Neuron (in vitro differentiated cells): Measurements from ENCODE around the gene ROGDI.
A peak's percentile ranks its signal among the peaks of the same experiment; 100 is the strongest.

ENCODE experiments used
- H2AFZ ChIP-seq: one replicate; pipeline ENCODE4 v1.6.1; 2013; ENCODE audit warnings: low read depth, mild to moderate bottlenecking, inconsistent platforms, low read length, moderate library complexity
- H3K27me3 ChIP-seq: one replicate; pipeline ENCODE4 v1.6.1; 2013; ENCODE audit warnings: low read length; ENCODE audit not compliant: insufficient read depth
- H3K36me3 ChIP-seq: one replicate; pipeline ENCODE4 v1.6.1; 2013; ENCODE audit warnings: low read length; ENCODE audit not compliant: insufficient read depth
- H3K4me1 ChIP-seq: one replicate; pipeline ENCODE4 v1.6.1; 2013; ENCODE audit warnings: low read length; ENCODE audit not compliant: insufficient read depth
- H3K4me3 ChIP-seq: 2 replicates; pipeline ENCODE4 v1.5.1; 2013; ENCODE audit warnings: mild to moderate bottlenecking, low read length, moderate library complexity
- H3K9me3 ChIP-seq: one replicate; pipeline ENCODE4 v1.6.1; 2013; ENCODE audit warnings: low read length

The ROGDI gene

GRCh38 chr16:4780235-4780634 lies 22.2 kb downstream of the ROGDI start:
- Histone ChIP-seq H3K9me3 (peaks cover 1% of the 10 kb centered on the region), H3K4me3 (no peak overlapping the region), H3K27me3 (no peaks in the 10 kb centered on the region), H3K4me1 (no peaks in the 10 kb centered on the region), H3K36me3 (no peaks in the 10 kb centered on the region), H2AFZ (no peak overlapping the region)

DNA sequence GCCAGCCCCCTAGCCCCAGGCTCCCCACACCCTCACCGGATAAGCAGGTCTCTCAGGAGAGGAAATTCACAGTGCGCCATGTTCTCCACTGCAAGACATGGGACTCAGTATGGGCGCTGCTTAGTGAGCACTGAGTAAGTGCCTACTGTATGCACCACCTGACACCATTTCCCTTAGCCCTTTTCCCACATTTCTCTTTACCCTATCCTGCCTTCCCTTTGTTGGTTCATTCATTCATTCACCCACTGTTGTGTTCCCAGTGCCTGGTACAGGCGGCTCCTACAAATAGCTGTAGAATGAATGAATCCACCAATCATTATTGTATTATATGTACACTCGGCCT lies 24.4 kb downstream of the ROGDI start:
- Histone ChIP-seq H3K4me3 (no peak overlapping the region), H3K4me1 (no peaks in the 10 kb centered on the region), H3K27me3 (no peaks in the 10 kb centered on the region), H2AFZ (no peak overlapping the region), H3K36me3 (no peaks in the 10 kb centered on the region), H3K9me3 (peaks cover 5% of the 10 kb centered on the region)

DNA sequence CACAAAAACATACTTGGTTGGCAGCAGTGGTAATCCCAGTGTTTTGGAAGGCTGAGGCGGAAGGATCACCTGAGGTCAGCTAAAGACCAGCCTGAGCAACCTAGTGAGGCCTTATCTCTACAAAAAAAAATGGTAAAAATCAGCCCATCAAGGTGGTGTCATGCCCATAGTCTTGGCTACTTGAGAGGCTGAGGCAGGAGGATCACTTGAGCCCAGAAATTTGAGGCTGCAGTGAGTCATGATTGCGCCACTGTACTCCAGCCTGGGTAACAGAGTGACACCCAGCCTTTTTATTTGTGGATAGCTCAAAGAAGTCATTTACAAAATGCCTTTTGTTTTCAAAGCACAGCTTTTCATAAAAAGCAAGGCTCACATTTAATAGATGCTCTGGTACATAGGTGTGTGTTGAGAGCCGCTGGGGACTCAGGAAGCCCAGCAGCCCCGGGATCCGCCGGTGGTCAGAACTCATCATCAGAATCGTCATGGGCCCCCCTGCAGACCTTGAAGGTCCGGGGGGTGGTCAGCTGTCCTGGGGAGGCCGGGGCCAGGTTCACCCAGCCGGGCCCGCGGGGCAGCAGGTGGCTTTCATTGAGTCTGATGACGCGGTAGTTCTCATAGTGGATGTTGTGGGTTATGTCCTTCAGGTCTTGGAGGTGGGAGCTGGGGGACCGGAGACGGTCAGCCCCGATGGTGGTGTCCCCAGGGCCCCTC lies 24.9 kb downstream of the ROGDI start:
- no peak overlapping the region for H3K4me3 ChIP-seq
- H3K36me3 ChIP-seq: no peaks in the 10 kb centered on the region
- H3K4me1 ChIP-seq: no peaks in the 10 kb centered on the region
- H3K27me3 ChIP-seq: no peaks in the 10 kb centered on the region
- peaks cover 5% of the 10 kb centered on the region for H3K9me3 ChIP-seq
- H2AFZ ChIP-seq: no peak overlapping the region

GRCh38 chr16:4776141-4776705 lies 26.2 kb downstream of the ROGDI start:
- H3K4me3 ChIP-seq: no peak overlapping the region
- H3K9me3 ChIP-seq: peaks cover 5% of the 10 kb centered on the region
- H2AFZ ChIP-seq: no peak overlapping the region

DNA sequence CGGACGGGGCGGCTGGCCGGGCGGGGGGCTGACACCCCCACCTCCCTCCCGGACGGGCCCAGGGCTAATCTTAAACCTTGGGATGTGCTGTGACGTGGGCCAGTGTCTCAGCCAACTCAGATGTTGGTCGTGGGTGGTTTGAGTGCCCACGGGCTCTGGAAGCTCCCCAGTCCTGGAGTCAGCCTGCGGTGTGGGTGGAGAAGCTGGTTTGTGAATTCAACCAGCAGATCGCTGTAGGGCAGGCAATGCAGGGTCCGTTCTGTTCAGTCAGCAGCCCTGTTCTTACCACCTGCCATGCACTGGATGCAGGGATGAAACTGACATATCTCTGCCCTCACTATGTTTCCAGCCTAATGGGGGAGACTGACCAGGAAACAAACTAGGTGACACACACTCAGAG lies 27.4 kb downstream of the ROGDI start:
- no peaks in the 10 kb centered on the region for H3K4me1 ChIP-seq
- no peak overlapping the region for H3K4me3 ChIP-seq
- H3K9me3 ChIP-seq: peaks cover 5% of the 10 kb centered on the region
- no peak overlapping the region for H2AFZ ChIP-seq
- no peaks in the 10 kb centered on the region for H3K36me3 ChIP-seq
- no peaks in the 10 kb centered on the region for H3K27me3 ChIP-seq

More at GRCh38 chr16:4776141-4776705, 26.2 kb downstream of the ROGDI start:
- H3K4me1 ChIP-seq: no peaks in the 10 kb centered on the region
- no peaks in the 10 kb centered on the region for H3K36me3 ChIP-seq
- H3K27me3 ChIP-seq: no peaks in the 10 kb centered on the region

- Histone ChIP-seq H3K9me3 (peaks cover 5% of the 10 kb centered on the region), H2AFZ (no peak overlapping the region), H3K4me3 (no peak overlapping the region), H3K4me1 (peaks cover 4% of the 10 kb centered on the region), H3K36me3 (no peaks in the 10 kb centered on the region), H3K27me3 (no peaks in the 10 kb centered on the region)
These were observed 30.1 kb downstream of the ROGDI start for GRCh38 chr16:4772351-4772750.

DNA sequence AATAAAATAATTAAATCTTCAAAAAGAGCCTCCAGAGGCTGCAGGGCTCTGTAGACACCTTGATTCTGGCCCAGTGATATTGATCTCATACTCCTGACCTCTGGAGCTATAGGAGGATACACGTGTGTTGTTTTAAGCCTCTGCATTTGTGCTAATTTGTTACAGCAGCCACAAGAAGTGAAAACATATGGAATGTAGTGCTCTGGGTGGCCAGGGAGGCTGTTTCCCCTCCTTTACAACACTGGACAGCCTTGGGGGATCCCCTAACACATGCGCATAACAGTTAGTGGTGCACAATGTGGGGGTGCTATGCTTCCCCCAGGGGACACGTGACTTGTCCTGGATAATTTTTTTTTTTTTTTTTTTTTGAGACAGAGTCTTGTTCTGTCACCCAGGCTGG lies 30.8 kb downstream of the ROGDI start:
- no peaks in the 10 kb centered on the region for H3K36me3 ChIP-seq

DNA sequence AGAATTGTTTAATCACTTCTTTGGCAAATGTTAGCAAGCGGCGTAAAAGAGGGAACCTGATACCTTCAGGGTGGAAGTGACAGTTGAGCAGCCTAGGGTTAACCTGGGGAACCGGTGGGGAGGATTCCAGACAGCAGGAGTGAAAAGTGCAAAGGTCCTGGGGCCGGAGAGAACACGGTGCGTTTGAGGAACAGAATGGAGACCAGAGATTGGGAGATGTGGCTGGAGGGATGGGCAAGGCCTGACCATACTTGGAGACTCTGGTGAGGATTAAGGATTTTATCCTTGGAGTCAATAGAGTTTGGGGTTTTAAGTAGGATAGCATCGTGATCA lies 33.2 kb downstream of the ROGDI start:
- peak overlapping the region; percentile 33 for H3K4me3 ChIP-seq
- peaks cover 8% of the 10 kb centered on the region for H3K36me3 ChIP-seq
- H3K27me3 ChIP-seq: no peaks in the 10 kb centered on the region
- no peaks in the 10 kb centered on the region for H3K9me3 ChIP-seq
- H3K4me1 ChIP-seq: peaks cover 14% of the 10 kb centered on the region
- H2AFZ ChIP-seq: peak overlapping the region; percentile 50

More for the DNA sequence above, 30.8 kb downstream of the ROGDI start:
- Histone ChIP-seq H3K27me3 (no peaks in the 10 kb centered on the region), H2AFZ (no peak overlapping the region), H3K4me3 (no peak overlapping the region), H3K9me3 (peaks cover 5% of the 10 kb centered on the region), H3K4me1 (peaks cover 4% of the 10 kb centered on the region)

- Histone ChIP-seq H3K27me3 (no peaks in the 10 kb centered on the region), H3K9me3 (no peaks in the 10 kb centered on the region), H3K4me3 (peak overlapping the region; percentile 41), H3K36me3 (peaks cover 13% of the 10 kb centered on the region), H3K4me1 (peaks cover 14% of the 10 kb centered on the region), H2AFZ (peak overlapping the region; percentile 50)
These were observed 33.7 kb downstream of the ROGDI start for GRCh38 chr16:4768549-4769305.

DNA sequence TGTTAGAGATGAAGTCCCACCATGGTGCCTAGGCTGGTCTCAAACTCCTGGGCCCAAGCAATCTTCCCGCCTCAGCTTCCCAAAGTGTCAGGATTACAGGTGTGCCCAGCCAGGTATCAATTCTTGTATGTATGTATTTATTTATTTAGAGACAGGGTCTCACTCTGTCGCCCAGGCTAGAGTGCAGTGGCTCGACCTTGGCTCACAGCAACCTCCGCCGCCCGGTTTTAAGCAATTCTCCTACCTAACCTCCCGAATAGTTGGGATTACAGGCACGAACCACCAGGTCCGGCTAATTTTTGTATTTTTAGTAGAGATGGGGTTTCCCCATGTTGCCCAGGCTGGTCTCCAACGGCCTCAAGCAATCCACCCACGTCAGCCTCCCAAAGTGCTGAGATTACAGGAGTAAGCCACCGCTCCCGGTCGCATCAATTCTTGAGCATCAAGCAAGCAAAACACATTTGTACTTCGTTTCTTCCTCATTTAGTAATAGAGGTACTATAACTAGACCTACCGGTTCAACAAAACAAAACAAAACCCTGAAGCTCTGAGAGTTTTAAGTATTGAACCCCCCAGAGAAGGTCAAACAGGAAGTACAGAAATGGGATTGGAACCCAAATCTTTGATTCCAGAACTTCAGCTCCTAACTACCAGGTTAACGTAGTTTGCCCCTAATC lies 34.4 kb downstream of the ROGDI start:
- H3K9me3 ChIP-seq: no peaks in the 10 kb centered on the region
- H3K27me3 ChIP-seq: no peaks in the 10 kb centered on the region
- H3K36me3 ChIP-seq: peaks cover 20% of the 10 kb centered on the region
- H3K4me1 ChIP-seq: peaks cover 14% of the 10 kb centered on the region
- H3K4me3 ChIP-seq: peak overlapping the region; percentile 41
- peak overlapping the region; percentile 50 for H2AFZ ChIP-seq

GRCh38 chr16:4766875-4767628 lies 35.4 kb downstream of the ROGDI start, which contains the start of gene ZNF500:
TSS of gene ZNF500 (minus strand) at chr16:4767162. CDS start at chr16:4765978, 1,184 bp downstream.
- Histone ChIP-seq H3K9me3 (no peaks in the 10 kb centered on the region), H3K27me3 (no peaks in the 10 kb centered on the region), H2AFZ (peak within 1 kb of the TSS; percentile 73), H3K36me3 (peaks cover 23% of the 10 kb centered on the region), H3K4me3 (peak within 1 kb of the TSS; percentile 73), H3K4me1 (peaks cover 14% of the 10 kb centered on the region)

DNA sequence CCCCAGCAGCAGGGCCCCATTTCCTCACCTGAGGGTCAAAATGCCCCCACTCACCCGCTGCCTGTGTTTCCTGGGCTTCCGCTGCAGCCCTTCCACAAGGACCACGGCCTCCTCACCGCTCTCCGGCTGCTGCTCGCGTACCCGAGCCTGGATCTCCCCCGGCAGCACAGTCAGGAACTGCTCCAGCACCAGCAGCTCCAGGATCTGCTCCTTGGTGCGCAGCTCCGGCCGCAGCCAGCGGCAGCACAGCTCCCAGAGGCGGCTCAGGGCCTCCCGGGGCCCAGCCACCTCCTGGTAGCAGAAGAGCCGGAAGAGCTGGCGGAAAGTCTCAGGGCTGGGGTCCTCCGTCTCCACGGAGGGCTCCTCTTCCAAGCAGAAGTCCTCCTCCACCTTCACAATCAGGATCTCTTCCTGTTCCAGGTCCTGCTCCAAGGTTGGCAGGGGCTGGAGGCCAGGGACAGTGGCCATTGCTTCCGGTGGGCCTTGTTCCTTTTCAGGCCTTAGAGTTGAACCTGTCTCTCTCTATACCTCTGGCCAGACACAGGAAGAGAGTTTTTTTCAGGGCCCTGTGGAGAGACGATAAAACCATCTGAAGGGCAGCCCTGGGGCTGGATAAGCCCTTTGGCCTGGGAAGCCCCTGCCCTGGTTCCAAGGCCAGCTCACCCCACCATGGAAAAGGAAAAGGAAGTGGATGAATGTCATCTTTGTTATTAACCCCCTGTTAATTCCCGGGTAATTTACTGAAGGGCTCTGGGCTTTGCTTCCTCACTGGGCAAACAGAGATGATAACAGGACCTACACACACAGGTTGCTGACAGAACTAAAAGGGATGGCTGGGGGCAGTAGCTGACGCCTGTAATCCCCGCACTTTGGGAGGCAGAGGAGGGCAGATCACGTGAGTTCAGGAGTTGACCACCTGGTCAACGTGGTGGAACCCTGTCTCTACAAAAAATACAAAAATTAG lies 36.6 kb downstream of the ROGDI start:
- H3K9me3 ChIP-seq: no peaks in the 10 kb centered on the region
- no peaks in the 10 kb centered on the region for H3K27me3 ChIP-seq
- H3K4me1 ChIP-seq: peaks cover 14% of the 10 kb centered on the region
- peak overlapping the region; percentile 73 for H3K4me3 ChIP-seq
- peaks cover 30% of the 10 kb centered on the region for H3K36me3 ChIP-seq
- no peak overlapping the region for H2AFZ ChIP-seq
